Mesothelial cell of epicardium (in vitro differentiated cells): ENCODE data around the gene LRRN3. TPM values are rescaled to one million over a fixed set of nuclear protein-coding genes. Genes with fewer than 3 reads are reported as not detected.

ENCODE experiments used
- DNase-seq, 2 experiments: peaks; one replicate each; pipeline ENCODE4 v3.0.0; 2021; ENCODE audit warnings: low spot score in 2 of 2; ENCODE audit not compliant: unreplicated experiment in 2 of 2
- H3K27ac Mint-ChIP-seq: 2 replicates; pipeline ENCODE4 v1.8.0; 2021; ENCODE audit warnings: mixed read lengths
- H3K27me3 Mint-ChIP-seq: 2 replicates; pipeline ENCODE4 v1.8.0; 2021; ENCODE audit warnings: low read depth, mixed read lengths
- H3K36me3 Mint-ChIP-seq: 2 replicates; pipeline ENCODE4 v1.8.0; 2021; ENCODE audit warnings: mixed read lengths
- H3K4me1 Mint-ChIP-seq: 2 replicates; pipeline ENCODE4 v1.8.0; 2021; ENCODE audit warnings: mixed read lengths
- H3K4me3 Mint-ChIP-seq: 2 replicates; pipeline ENCODE4 v1.8.0; 2021; ENCODE audit warnings: mild to moderate bottlenecking, moderate library complexity, mixed read lengths
- H3K9me3 Mint-ChIP-seq: 2 replicates; pipeline ENCODE4 v1.8.0; 2021; ENCODE audit warnings: mixed read lengths
- total RNA-seq: library from RNA; stranded (reverse); gene quantifications from 3 replicates; pipeline ENCODE4 v1.2.1, GENCODE V29; 2021
- TF ChIP-seq, protein P1 (sequence below): fragments of 200-600 bp; sonication (generic); IDR thresholded peaks from one replicate; pipeline ENCODE4 v1.5.0; 2021; ENCODE audit warnings: antibody characterized with exemption; ENCODE audit not compliant: unreplicated experiment

LRRN3 gene
- total RNA-seq, 1 donor from 2014 or later, result 9.4 TPM

- H3K27ac Mint-ChIP-seq, result no peak overlapping the region
- no peaks in the 10 kb centered on the region for H3K27me3 Mint-ChIP-seq
- DNase-seq, result no peak
- peaks cover 3% of the 10 kb centered on the region for H3K9me3 Mint-ChIP-seq
- no peaks in the 10 kb centered on the region for H3K36me3 Mint-ChIP-seq
- H3K4me3 Mint-ChIP-seq, result no peak overlapping the region
- peaks cover 13% of the 10 kb centered on the region for H3K4me1 Mint-ChIP-seq
- TF ChIP-seq, protein P1, sequence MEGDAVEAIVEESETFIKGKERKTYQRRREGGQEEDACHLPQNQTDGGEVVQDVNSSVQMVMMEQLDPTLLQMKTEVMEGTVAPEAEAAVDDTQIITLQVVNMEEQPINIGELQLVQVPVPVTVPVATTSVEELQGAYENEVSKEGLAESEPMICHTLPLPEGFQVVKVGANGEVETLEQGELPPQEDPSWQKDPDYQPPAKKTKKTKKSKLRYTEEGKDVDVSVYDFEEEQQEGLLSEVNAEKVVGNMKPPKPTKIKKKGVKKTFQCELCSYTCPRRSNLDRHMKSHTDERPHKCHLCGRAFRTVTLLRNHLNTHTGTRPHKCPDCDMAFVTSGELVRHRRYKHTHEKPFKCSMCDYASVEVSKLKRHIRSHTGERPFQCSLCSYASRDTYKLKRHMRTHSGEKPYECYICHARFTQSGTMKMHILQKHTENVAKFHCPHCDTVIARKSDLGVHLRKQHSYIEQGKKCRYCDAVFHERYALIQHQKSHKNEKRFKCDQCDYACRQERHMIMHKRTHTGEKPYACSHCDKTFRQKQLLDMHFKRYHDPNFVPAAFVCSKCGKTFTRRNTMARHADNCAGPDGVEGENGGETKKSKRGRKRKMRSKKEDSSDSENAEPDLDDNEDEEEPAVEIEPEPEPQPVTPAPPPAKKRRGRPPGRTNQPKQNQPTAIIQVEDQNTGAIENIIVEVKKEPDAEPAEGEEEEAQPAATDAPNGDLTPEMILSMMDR, result no peak
Measured at GRCh38 chr7:111085356-111085755, 5.6 kb upstream of the LRRN3 start.

GRCh38 chr7:111086532-111086931 lies 4.4 kb upstream of the LRRN3 start:
- H3K27ac Mint-ChIP-seq, result no peak overlapping the region
- TF ChIP-seq, protein P1, result no peak
- peaks cover 3% of the 10 kb centered on the region for H3K9me3 Mint-ChIP-seq
- no peaks in the 10 kb centered on the region for H3K27me3 Mint-ChIP-seq
- no peaks in the 10 kb centered on the region for H3K36me3 Mint-ChIP-seq
- H3K4me1 Mint-ChIP-seq, result peaks cover 21% of the 10 kb centered on the region
- no peak for DNase-seq
- no peak overlapping the region for H3K4me3 Mint-ChIP-seq

DNA sequence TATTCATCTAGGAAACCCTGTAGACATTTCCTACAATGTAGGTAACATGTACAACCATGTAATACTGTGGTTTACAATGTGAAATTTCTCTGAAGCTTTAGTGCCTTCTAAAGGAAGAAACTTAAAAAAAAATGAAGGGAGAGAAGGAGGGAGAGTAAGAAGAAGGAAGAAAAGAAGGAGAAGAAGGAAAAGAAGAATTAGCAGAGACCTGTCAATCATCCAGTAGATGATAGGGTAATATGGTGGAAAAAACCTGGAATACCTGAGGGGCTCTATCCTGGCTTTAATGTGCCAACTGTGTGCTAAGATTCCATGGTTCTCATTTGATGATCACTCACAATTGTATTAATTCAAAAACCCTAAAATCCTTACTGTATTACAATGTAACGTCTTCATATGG lies 2.6 kb upstream of the LRRN3 start:
- no peak for DNase-seq
- H3K4me3 Mint-ChIP-seq, result no peak overlapping the region
- no peaks in the 10 kb centered on the region for H3K27me3 Mint-ChIP-seq
- no peak overlapping the region for H3K27ac Mint-ChIP-seq
- H3K4me1 Mint-ChIP-seq, result peaks cover 22% of the 10 kb centered on the region
- H3K9me3 Mint-ChIP-seq, result peaks cover 3% of the 10 kb centered on the region
- TF ChIP-seq, protein P1, result no peak
- no peaks in the 10 kb centered on the region for H3K36me3 Mint-ChIP-seq

- TF ChIP-seq, protein P1, result peak; percentile 85
- H3K4me3 Mint-ChIP-seq, result no peak overlapping the region
Measured at GRCh38 chr7:111089822-111090426, 1.0 kb upstream of the LRRN3 start.

GRCh38 chr7:111091593-111092358 lies 849 bp downstream of the LRRN3 start:
- Mint-ChIP-seq H3K27ac (peak overlapping the region; percentile 5), H3K27me3 (no peaks in the 10 kb centered on the region), H3K4me1 (peaks cover 35% of the 10 kb centered on the region), H3K4me3 (peak overlapping the region; percentile 82), H3K36me3 (no peaks in the 10 kb centered on the region), H3K9me3 (no peaks in the 10 kb centered on the region)
- no peak for DNase-seq
- TF ChIP-seq, protein P1, result no peak

More at GRCh38 chr7:111089822-111090426, 1.0 kb upstream of the LRRN3 start:
- H3K27me3 Mint-ChIP-seq, result no peaks in the 10 kb centered on the region
- no peak for DNase-seq
- peaks cover 35% of the 10 kb centered on the region for H3K4me1 Mint-ChIP-seq
- no peaks in the 10 kb centered on the region for H3K36me3 Mint-ChIP-seq
- peaks cover 3% of the 10 kb centered on the region for H3K9me3 Mint-ChIP-seq
- no peak overlapping the region for H3K27ac Mint-ChIP-seq
